A549 (cell line): Measurements from ENCODE around the gene NDUFB8.

Source experiments
- ATOH8 ChIP-seq: fragments of 250-450 bp; sonication (Bioruptor Pico); IDR thresholded peaks from 2 replicates; pipeline ENCODE4 v1.5.0; 2020; ENCODE audit warnings: low read depth, mild to moderate bottlenecking, moderate library complexity
- CTCF ChIP-seq: fragments of >200 bp; sonication (Bioruptor Twin); formaldehyde crosslinking; IDR thresholded peaks from 3 replicates; pipeline ENCODE4 v1.5.1; 2016
- EP300 ChIP-seq, 2 experiments: fragments of >200 bp; sonication (Bioruptor Twin); formaldehyde crosslinking; IDR thresholded peaks; 2 replicates in 1 of 2; 3 replicates in 1 of 2; pipeline ENCODE4 v1.6.1; 2016 to 2017
- MAFK ChIP-seq: fragments of 450-650 bp; IDR thresholded peaks from 2 replicates; pipeline ENCODE4 v1.6.1; 2014; ENCODE audit not compliant: partially characterized antibody
- MYC ChIP-seq: IDR thresholded peaks from 2 replicates; pipeline ENCODE4 v1.6.1; 2012; ENCODE audit warnings: mild to moderate bottlenecking, inconsistent platforms, low read length, improper control_type of control experiment, borderline replicate concordance
- NR3C1 ChIP-seq: fragments of >200 bp; sonication (Bioruptor Twin); formaldehyde crosslinking; IDR thresholded peaks from 3 replicates; pipeline ENCODE4 v1.6.1; 2017
- TP53 ChIP-seq: fragments of 250-450 bp; sonication (Bioruptor Pico); IDR thresholded peaks from 2 replicates; pipeline ENCODE4 v1.5.0; 2021; ENCODE audit warnings: mild to moderate bottlenecking, moderate library complexity
- USF2 ChIP-seq: fragments of 450-650 bp; IDR thresholded peaks from 2 replicates; pipeline ENCODE4 v1.6.1; 2014; ENCODE audit warnings: antibody characterized with exemption

- no peak for TF ChIP-seq MAFK
- peak; percentile 87 for TF ChIP-seq CTCF
- no peak for TF ChIP-seq TP53 (CRISPR knock-in tag)
- no peak for TF ChIP-seq MYC
- TF ChIP-seq ATOH8: no peak
- TF ChIP-seq USF2: no peak
- TF ChIP-seq NR3C1: no peak
- TF ChIP-seq EP300 (IDR thresholded peaks at IDR 0.05): no peak
Measured at GRCh38 chr10:100482181-100482833, 47.4 kb downstream of the NDUFB8 start.
